Activated CD4-positive, alpha-beta T cell treated with anti-CD3 and anti-CD28 coated beads for 4 hours (primary cell): ENCODE data around the gene RBPMS2.
A peak's percentile ranks its signal among the peaks of the same experiment; 100 is the strongest.
"Not testable (repeated sequence)": the region's sequence is repeated elsewhere in the genome, so short reads cannot be mapped to it uniquely, and the experiment has no call there.

Experiments used
- DNase-seq, 2 donors: peaks; one replicate each; pipeline ENCODE4 v3.0.0-alpha.2; 2020

The RBPMS2 gene

GRCh38 chr15:64751464-64751863 is 23.9 kb downstream of the RBPMS2 start:
- no peak for DNase-seq

DNA sequence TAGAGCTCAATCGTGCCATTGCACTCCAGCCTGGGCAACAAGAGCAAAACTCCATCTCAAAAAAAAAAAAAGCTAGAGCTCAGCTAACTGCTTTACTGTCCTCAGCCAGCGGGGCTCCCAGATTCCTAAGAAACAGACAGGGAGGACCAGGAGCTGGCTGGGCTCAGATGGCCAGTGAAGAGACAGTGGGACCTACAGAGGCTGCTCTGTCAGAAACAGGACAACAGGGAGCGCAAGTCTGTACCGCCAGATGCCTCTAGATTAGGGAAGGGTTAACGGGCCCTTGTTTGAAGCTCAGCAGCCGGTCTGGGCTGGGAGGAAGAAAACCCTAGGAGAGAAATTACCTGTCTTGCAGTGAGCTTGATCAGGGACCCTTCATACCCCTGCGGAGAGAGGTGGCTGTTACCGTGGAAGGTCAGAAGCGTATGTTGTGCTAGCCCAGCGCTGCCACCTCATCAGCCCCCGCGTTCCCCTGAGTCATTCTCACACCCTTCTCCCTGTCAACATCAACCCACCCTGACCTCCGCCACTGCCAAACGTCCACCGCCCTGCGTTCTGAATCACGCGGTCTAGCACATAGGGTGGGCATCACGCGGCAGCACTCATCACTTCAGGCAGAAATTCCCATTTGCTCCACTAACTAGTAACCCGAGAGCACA is 25.3 kb downstream of the RBPMS2 start:
- DNase-seq: no peak

DNA sequence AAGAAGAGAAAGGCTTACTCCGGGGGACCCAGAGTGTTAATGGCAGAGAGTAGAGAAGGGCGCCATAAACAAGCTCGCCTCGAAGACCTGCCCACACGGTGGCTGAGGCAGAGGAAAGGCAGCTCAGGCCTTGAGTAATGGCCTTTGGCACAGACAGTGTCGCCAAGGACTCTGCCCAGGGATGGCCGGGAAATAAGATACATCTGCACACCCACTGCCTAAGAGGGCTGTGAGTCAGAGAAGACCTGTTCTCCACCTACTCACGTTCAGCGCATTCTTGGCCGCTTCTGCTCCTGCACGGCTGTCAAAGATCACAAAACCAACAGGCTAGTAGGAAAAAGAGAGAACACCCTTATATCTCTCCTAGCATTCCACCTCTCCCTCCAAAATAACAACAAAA is 26.2 kb downstream of the RBPMS2 start:
- no peak for DNase-seq

GRCh38 chr15:64748251-64748650 is 27.1 kb downstream of the RBPMS2 start:
- DNase-seq: no peak

DNA sequence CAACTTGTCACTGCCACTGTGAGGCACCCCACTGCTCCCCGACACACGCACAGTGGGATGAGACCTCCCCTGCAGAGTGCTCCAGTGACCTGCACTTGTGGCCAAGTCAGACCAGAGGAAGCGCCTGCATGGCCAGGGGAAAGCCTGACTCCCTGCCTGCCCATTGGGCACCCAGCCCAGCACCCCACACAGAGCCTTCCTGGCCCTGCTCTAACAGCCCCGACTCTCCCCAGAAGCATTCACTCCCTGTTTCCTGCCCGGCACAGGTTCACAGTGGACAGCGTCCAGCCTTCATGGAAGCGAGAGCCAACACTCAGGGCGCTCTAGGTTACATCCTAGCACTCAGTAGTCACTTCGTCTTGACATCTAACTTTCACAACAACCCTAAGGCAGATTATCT is 27.8 kb downstream of the RBPMS2 start:
- DNase-seq: no peak

GRCh38 chr15:64746921-64747320 is 28.5 kb downstream of the RBPMS2 start:
- no peak for DNase-seq

- no peak for DNase-seq
Observed at GRCh38 chr15:64746356-64746755, 29.0 kb downstream of the RBPMS2 start.

GRCh38 chr15:64743691-64744090 is 31.7 kb downstream of the RBPMS2 start:
- DNase-seq: no peak

DNA sequence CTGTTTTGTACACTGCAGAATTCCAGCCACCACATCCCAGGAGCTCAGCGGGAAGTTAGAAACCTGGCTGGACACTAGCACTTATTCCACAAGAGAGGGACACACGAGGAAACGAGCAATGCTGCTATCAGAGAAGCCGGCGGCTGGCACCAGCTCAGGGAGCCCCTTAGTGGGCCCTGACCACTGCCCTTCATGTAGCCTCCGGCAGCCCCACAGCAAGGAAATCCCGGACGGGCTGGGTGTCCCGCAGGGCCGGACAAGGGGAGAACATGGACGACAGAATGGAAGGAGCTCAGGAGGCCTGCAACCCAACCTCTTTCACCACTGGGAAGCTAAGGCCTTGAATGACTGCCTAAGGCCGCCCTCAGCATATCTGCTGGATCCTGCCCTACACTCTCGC is 32.5 kb downstream of the RBPMS2 start:
- no peak for DNase-seq

- DNase-seq: no peak
Observed at GRCh38 chr15:64742385-64742784, 33.0 kb downstream of the RBPMS2 start.

DNA sequence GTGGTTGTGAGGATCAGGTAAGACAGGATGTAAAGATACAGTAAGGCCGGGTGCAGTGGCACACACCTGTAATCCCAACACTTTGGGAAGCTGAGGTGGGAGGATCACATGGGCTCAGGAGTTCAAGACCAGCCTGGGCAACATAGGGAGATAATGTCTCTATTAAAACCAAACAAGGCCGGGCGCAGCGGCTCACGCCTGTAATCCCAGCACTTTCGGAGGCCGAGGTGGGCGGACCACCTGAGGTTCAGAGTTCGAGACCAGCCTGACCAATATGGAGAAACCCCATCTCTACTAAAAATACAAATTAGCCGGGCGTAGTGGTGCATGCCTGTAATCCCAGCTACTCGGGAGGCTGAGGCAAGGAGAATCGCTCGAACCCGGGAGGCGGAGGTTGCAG is 33.7 kb downstream of the RBPMS2 start:
- not testable (repeated sequence) for DNase-seq

GRCh38 chr15:64740311-64741170 is 34.8 kb downstream of the RBPMS2 start:
- DNase-seq: no peak

GRCh38 chr15:64739577-64740143 is 35.7 kb downstream of the RBPMS2 start:
- DNase-seq: no peak

DNA sequence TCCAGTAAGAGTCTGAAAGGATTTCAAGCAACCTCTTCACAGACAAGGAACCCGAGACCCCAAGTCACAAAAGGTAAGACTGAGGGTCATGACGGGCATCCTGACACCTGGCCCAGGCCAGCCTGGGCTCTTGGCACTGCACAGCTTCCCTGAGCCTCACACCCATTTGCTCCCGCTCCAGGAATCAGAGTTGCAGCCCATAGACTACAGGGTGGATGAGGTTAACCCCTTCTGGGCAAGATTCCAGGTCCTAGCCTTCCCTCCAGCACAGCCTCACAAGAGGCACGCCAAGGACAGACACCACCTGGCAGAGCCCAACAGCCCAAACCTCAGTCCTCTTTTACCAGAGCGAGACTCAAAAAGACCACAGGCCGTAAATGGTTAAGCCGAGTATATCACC is 36.2 kb downstream of the RBPMS2 start:
- no peak for DNase-seq

DNA sequence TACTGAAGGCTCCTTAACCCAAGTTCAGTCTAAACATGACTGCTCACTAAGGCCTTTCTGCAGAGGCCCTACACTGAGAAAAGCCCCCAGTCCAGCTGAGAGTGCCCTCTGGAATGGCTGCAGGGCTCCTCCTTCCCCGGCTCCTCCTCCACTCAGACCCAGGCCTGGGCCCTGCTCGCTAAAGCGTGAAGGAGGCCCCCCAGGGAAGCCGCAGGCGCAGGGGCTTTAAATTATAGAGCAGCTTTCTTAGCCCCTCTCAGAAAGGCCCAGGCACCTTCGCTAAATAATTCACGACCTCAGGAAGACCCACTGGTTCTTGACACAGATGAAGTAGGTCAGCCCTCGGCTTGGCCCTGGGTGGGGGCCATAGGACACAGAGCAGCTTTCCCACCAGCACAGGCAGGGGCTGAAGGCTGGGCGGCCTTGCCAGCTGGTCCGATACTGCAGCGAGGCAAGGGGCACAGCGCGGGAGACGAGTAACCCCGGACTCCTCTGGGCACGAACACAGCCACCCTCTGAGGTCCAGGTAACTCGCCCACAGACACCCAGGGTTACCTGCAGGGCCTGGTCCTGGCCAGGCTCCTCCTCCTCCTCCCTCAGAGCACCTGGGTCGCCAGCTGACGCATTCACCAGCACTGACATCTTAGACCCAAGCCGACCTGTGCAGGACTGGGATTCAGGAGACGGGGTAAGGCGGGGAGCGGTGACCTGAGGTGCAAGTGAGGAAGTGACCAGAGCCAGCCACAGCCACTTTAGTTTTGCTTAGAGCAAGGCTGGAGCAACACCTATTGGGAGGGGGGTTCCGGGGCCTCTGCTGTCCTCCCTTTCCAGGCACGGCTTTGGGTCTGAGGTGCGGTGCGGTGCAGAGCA is 36.9 kb downstream of the RBPMS2 start:
- no peak for DNase-seq

DNA sequence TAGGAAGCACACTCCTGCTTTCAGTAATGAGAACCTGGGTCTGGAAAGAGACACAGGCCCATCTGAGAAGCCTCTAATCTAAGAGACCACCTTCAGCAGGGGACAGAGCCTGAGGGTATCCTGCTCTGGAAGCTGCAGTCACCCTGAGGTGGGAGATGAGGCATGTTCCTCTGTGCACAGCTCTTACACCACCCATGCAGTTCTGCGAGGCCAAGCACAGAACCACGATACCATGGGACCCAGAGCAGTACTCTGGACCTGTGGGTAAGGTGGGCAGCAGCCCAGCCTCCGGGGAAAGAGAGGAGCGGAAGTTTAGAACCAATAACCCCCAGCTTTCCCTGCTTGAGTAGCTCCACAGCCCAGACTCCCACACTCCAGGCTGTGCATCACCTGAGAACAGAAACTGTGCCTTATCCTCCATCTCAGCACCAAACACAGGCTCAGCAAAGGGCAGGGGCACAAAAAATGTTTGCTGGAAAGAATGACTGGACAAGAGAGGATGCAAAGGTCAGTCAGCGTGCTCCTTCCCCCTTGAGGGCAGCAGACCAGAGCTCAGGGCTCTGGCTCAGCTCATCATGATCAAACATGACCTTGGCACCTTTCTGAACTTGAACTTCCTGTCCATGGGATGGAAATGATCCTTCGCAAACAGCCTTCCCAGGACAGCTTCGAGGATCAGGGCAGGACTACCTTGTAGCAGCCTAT is 43.1 kb downstream of the RBPMS2 start:
- DNase-seq: no peak

GRCh38 chr15:64731805-64732151 is 43.6 kb downstream of the RBPMS2 start:
- DNase-seq: no peak

DNA sequence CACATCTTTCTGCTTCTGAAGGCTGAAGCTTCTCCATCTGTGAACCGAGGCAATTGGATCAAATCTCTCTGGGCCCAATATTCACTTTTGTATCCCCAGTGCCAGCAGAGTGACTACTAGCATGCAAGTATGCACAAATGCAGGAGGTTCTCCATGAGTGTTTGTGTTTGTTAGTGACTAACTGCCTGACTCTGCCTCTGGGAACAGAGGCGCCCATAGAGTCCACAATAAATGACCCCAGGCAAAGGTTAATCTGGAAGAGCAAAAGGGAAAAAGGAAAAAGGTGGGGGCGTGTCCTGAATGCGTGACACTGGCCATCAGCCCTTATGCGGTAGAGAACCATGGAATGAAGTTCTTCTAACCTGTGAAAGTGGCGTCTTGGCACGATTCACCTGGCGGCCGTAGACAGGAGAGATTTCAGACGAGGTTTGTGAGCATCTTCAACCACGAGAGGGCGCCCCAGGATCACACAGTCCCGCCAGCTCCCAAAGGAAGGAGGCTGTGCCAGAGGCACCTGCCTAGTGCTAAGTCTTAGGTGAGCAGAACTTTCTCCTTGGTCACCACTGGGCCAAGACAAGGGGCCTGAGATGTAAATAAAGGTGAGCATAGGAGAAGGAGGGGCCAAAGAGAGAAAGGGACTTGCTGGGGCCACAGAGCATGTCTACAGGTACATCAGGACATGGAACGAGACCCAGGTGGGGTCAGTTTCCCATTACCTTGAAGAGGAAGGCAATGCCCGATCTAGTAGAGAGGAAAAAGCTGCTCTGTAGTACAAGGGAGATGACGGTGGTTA is 44.2 kb downstream of the RBPMS2 start:
- DNase-seq: peak; percentile 83 to 92

GRCh38 chr15:64730151-64730550 is 45.2 kb downstream of the RBPMS2 start:
- DNase-seq: no peak

- DNase-seq: no peak
Observed at GRCh38 chr15:64720188-64720587, 55.2 kb downstream of the RBPMS2 start.

DNA sequence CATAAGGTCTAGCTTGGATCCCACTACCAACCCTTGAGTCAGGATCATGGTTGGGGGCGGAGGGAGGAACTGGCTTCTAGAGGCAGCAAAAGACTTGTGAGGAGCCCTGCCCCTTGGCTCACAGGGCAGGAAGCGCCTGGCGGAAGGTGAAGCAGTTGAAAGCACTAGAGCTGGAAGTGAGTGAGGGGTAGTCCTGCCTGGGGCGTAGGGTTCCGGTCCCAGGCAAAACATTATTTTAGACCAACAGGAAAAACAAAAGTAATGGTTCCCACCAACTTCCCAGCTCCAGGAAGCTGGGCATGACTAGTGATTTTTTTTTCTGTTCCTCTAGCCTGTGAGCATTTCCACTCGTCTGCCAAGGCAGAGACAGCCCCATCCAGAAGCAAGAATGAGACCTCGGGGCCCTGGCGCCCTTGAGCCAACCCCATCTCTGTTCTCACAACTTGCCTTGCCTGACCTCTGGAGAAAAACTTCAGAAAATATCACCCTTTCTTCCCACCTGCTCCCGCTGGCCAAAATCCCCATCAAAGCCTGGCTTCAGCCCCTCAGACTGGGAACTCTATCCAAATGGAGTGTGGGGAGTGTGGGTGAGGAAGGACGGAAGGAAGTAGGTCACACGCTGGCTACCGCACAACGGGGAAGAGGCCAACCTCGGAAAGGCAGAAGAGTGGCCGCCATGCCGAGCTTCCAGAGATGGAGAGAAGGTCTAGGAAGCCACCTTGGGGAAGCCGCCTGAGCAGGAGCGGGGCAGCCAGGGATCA is 57.5 kb downstream of the RBPMS2 start:
- DNase-seq: no peak
